ENCODE results near the gene LCN2.

- TF ChIP-seq CTCF (IDR thresholded peaks at IDR 0.05) = no peak
- TF ChIP-seq POLR2A (IDR thresholded peaks at IDR 0.05) = peak; percentile 73 to 87
Measured at GRCh38 chr9:128159784-128160602, 10.7 kb downstream of the LCN2 start, which contains the start of gene BBLN.

Measured in adrenal gland (tissue), 5 donors.